Hepatocyte (in vitro differentiated cells): ENCODE data around the gene RPL7A.

Experiments
- CTCF ChIP-seq: fragments of 200-600 bp; sonication (generic); IDR thresholded peaks from 2 replicates; pipeline ENCODE4 v1.5.1; 2016; ENCODE audit warnings: antibody characterized with exemption, mild to moderate bottlenecking; ENCODE audit not compliant: poor library complexity
- EZH2phosphoT487 ChIP-seq: fragments of 200-600 bp; sonication (generic); IDR thresholded peaks from one replicate; pipeline ENCODE4 v1.6.1; 2018; ENCODE audit warnings: antibody characterized with exemption, mild to moderate bottlenecking, low read depth, moderate library complexity; ENCODE audit not compliant: unreplicated experiment, severe bottlenecking

DNA sequence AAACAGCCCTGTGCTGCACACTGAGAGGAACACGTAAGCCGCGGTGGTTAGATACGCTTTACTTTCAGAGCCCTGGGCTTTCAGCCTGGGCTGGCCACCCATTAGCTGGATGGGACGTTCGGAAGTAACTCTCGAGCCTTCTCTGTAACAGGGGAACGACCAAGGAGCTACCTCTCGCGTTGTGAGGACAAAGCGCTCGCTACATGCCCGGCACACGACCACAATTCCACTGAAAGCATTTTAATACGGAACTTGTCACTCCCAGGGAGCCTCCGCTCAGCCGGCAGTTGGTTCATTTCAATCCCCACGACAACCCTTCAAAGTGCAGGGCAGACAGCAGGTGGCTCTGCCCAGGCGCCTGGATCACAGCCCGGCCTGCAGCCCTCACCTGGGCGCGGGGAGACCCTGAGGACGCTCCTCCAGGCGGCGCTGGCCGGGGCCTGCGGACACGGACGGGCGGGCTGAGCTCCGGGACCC, 7.9 kb downstream of the RPL7A start:
- peak; percentile 8 for TF ChIP-seq CTCF
- TF ChIP-seq EZH2phosphoT487: no peak
